ENCODE results near the gene SMOC1. TPM values are rescaled to one million over a fixed set of nuclear protein-coding genes. Genes with fewer than 3 reads are reported as not detected.

Gene SMOC1
- total RNA-seq, 2 donors from 2014 or later = 7.1 to 28.9 TPM

- DNase-seq (ENCODE audit: low spot score) = no peak
- intact Hi-C loops (cut with DNase I) = no loop called here
Observed at GRCh38 chr14:69994002-69994401, 114.8 kb downstream of the SMOC1 start.

DNA sequence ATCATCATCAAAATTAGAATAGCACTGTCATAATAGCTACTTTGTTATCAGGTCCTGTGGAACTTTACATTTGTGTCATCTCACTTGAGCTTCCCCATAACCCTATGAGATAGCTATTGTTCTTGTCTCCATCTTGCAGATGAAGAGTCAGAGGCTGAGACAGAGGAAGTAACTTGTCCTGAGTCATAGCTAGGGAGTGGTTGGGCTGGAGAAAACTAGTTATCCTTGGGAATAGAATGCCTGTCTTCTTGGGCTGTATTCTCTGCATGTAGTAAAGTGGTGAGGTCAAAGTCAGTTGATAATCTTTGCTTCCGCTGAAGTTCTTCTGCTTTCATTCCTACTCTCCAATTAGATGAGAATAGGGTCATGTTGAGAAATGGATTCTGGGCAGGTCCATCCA is 117.0 kb downstream of the SMOC1 start:
- no peak for DNase-seq (ENCODE audit: low spot score)
- intact Hi-C loops (cut with DNase I) = no loop called here

DNA sequence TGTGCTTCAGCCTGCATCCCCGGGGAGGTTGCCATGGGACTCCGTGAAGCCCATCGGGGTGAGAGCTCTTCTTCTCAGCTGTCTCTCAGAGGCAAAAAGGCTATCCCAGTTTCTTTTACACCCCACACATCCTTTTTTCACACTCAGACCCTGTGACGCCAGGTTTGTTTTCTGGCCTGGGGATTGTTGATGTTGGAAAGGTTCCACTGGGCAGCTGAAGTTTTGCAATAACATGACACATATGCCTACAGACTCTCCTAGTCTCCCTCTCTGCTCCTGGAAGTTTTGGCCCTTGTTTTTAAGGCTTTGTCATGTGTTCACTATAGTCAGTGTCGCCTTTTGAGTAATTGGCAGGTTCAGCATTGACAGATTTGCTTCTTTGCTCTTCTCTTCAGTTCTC is 118.6 kb downstream of the SMOC1 start:
- DNase-seq (ENCODE audit: low spot score) = no peak

GRCh38 chr14:69999261-69999674 is 120.1 kb downstream of the SMOC1 start:
- no peak for DNase-seq (ENCODE audit: low spot score)
- intact Hi-C loops (cut with DNase I) = no loop called here

More for the DNA sequence above, 118.6 kb downstream of the SMOC1 start:
- intact Hi-C loops (cut with DNase I) = no loop called here

- no peak for DNase-seq (ENCODE audit: low spot score)
- intact Hi-C loops (cut with DNase I) = no loop called here
Observed at GRCh38 chr14:70000601-70001000, 121.4 kb downstream of the SMOC1 start.

DNA sequence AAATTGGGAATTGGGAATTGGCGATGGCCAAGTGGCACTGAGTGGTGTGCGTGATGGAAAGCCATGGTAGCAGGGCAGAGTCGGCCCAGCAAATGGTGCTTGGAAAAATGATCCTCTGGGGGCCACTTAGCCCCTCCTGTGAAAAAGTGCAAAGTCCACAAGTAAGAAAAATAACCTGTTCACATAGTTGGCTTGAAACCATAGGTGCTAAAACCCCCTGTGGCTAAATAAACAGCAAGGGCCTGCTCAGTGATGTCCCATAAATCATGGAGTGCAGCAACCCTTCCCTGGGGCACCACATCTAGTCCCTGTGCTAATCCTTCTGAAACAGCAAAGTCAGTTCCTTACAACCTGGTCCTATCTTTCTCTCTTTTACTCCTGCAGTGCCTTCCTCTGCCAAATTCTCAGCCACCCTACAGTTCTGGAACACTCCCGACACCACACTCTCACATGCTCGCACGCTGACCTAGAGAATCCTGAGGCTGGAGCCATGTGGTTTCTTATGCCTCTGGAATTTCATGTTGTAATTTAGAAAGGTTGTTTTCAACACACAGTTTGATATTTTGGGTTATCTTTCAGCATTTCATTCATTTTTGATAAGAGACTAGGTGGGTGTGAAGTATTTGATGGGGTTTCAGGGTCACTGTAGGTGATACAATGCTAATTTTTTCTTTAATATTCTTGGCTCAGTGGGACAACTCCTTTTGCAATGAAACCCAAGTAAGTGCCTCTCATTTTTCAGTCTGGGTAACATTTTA is 123.6 kb downstream of the SMOC1 start:
- intact Hi-C loops (cut with DNase I) = no loop called here
- no peak for DNase-seq (ENCODE audit: low spot score)

DNA sequence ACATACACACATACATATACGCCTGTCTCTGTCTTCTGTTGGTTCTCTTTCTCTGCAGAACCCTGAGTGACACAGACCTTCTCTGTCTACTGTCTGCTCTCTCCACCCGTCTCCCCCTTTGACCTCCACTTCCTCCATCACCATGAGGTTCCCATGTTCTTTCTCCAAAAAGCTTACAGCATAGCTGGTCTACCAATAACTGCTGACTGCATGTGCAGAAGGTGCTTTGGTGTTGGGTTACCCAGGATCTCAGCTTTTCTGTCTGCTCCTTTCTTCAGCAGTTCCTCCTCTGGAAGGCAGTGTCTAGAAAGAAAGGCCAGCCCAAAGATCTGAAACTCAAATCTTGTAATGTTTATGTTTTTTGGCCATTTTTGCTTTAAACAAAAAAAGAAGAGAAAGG is 125.6 kb downstream of the SMOC1 start:
- no peak for DNase-seq (ENCODE audit: low spot score)
- intact Hi-C loops (cut with DNase I) = no loop called here

GRCh38 chr14:70005281-70005805 is 126.1 kb downstream of the SMOC1 start:
- no peak for DNase-seq (ENCODE audit: low spot score)

DNA sequence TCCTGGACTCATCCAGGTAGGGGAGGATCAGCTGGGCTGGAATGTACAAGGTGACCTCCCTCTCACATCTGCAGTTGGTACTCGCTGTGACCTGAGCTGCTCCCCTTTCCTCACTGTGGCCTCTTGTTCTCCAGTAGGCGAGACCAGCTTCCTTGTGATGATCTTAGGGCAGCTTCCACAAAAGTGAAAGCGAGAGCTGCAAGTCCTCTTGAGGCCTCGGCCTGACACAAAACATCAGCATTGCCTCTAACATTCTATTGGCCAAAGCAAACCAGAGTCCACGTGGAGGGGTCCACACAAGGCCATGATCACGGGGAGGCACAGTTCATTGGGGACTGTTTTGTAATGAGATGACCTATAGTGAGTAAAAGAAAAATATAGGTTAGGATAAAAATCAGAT is 127.5 kb downstream of the SMOC1 start:
- intact Hi-C loops (cut with DNase I) = no loop called here

More at GRCh38 chr14:70005281-70005805, 126.1 kb downstream of the SMOC1 start:
- intact Hi-C loops (cut with DNase I) = no loop called here

DNA sequence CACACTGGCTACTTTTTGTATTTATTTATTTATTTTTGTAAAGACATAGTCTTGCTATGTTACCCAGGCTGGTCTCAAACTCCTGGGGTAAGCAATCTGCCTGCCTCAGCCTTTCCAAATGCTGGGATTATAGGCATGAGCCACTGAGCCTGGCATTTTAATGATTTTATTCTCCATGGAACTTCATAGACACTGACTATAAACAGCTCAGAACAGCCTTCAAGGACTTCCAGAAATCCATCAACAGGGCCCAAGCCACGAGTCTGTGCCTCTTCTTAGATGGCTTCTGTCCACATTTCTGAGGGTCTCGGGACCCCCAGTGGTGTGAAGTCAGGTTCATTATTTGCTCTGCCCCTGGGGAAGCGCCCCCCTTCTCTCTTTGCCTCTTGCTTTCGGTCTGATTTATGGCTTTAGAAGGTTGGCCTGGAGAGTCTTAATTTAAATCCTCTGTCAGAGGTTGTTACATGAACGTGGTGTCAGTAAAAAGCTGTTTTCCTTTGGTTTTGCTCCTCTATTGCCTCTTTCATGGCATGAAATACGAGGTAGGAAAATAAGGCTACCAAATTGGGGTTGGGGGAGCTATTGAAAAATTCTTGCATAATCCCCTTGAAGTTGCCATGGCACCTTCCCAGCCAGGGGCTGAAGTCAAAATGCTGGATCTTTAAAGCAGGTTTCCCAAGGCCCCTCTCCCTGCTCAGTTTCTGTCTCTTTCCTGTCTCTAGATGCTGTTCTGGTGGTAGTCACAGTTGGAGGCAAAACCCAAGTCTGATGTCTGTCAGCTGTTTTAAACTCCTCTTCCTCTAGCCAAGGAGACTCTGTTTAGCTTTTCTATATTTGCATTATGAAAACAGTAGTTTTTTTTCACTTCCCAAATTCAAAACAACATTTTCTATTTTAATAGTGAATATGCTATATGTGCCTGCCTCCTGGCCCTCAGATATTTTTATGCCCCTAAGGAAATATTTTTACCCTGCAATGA is 129.4 kb downstream of the SMOC1 start:
- intact Hi-C loops (cut with DNase I) = no loop called here
- no peak for DNase-seq (ENCODE audit: low spot score)

More for the DNA sequence above, 127.5 kb downstream of the SMOC1 start:
- DNase-seq (ENCODE audit: low spot score) = no peak

- no peak for DNase-seq (ENCODE audit: low spot score)
- intact Hi-C loops (cut with DNase I) = no loop called here
Observed at GRCh38 chr14:70009961-70010360, 130.7 kb downstream of the SMOC1 start.

- intact Hi-C loops (cut with DNase I) = no loop called here
- no peak for DNase-seq (ENCODE audit: low spot score)
Observed at GRCh38 chr14:70011098-70011497, 131.9 kb downstream of the SMOC1 start.

DNA sequence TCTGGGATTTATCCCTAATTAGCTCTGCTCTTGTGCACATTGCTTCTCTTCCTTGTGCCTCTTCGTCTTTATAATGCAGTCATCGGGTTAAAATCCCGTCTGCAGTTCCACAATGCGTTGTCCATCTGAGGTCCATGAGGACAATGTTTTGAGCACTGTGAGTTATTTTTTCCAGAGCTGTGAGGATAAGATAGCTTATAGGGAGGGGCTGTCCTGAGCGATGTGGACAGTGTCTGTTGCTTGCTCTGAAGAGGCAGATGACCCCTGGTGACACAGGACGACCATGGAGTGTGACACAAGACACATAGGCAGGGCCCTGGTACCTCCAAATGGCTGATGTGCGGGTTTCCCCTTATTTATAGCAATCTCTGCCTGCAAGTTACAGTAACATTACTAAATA is 132.5 kb downstream of the SMOC1 start:
- no peak for DNase-seq (ENCODE audit: low spot score)
- intact Hi-C loops (cut with DNase I) = no loop called here

DNA sequence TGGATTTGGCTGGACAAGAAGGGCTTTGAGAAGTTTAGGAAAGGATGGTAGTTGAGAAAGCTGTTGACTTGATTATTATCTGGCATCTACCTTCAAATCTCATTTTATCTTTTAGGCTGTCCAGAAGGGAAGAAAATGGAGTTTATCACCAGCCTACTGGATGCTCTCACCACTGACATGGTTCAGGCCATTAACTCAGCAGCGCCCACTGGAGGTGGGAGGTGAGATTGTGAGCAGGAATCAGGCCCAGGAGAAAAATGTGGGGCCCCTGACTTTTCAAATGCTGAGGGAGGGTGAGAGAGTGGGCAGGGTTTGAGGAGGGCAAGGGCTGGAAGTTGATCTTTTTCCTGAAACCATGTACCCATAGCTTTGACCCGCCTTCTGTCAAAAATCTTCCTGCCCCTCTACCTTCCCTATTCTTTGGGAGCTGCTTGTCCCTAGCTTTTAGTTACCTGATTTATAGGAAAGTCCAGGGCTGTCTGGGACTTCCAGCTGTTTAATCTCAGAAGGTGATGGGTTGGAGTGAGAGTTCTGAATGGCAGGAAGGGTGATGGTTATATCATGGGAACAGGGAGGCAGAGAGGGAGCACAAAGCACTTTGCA is 134.2 kb downstream of the SMOC1 start:
- no peak for DNase-seq (ENCODE audit: low spot score)
- intact Hi-C loops (cut with DNase I) = no loop called here

GRCh38 chr14:70014406-70015095 is 135.3 kb downstream of the SMOC1 start:
- intact Hi-C loops (cut with DNase I) = no loop called here
- no peak for DNase-seq (ENCODE audit: low spot score)

DNA sequence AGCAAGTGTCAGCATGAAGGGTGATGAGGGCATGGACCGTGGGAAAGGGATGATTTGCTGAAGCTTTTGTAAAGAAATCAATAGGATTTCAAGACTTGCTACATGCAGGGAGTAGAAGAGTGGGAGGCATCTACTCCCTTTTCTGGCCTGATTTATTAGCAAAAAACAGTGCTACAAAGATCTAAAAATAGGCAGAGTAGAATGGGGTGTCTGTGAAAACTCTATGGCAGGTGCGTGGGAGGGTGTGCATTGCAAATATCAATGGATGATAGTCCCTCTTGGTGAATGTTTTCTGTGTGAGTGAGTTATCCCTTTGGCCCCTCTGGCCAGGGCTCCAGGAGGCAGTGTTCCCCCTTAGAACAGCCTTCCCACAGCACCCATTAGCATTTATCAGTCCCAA is 139.0 kb downstream of the SMOC1 start:
- DNase-seq (ENCODE audit: low spot score) = no peak
- intact Hi-C loops (cut with DNase I) = no loop called here

DNA sequence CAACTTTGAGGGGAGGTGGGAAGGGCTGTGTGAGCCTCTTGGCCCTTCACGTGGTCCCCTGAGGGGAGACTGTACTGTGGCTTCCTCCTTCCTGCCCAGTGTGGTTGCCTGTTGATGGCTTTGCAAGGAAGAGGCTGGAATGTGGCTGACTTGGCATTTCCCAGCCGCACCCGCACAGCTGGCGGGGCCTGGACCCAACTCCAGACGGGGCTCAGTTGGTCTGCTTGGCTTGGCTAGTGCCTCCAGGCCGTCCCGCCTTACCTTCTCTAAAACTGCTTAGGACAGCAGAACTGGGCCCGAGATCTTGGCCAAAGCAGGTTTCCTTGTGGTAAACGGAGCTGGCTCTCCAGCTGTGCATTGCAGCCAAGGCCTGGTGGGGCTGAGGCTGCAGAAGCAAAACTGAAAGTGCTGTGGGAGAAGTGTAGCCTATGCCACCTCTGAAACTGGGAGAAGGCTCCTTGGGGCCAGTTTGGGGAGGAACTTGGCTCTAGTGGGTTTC is 139.5 kb downstream of the SMOC1 start:
- DNase-seq (ENCODE audit: low spot score) = no peak
- intact Hi-C loops (cut with DNase I) = no loop called here

GRCh38 chr14:70019695-70020094 is 140.5 kb downstream of the SMOC1 start:
- DNase-seq (ENCODE audit: low spot score) = no peak
- intact Hi-C loops (cut with DNase I) = no loop called here

Measured in posterior vena cava (tissue), 2 donors.